ENCODE data around the gene PRKCI.
"Not testable (repeated sequence)": the region's sequence is repeated elsewhere in the genome, so short reads cannot be mapped to it uniquely, and the experiment has no call there.

The PRKCI gene

DNA sequence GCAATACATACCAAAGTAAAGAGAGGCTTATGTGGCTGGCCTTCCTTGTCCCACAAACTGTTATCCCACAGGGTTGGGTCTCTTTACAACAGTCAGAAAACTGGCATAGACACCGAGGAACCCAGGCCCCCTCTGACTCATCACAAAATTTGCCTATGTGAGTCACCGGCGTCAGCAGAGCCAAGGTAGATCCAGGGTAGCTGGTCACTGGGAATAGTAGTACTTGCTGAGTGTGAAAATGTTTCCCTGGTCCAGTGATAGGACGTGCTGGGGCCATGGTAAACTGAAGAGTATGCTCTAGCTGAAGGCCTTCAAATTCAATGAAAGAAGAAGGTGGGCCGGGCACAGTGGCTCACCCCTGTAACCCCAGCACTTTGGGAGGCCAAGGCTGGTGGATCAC, 108.1 kb downstream of the PRKCI start:
- no peak overlapping the region for H3K4me3 ChIP-seq (ENCODE audit: low read depth, low read length)
- in situ Hi-C loops (cut with HindIII; ENCODE audit: low sequenced_read_pairs) = no loop called here
- TF ChIP-seq, protein P1, sequence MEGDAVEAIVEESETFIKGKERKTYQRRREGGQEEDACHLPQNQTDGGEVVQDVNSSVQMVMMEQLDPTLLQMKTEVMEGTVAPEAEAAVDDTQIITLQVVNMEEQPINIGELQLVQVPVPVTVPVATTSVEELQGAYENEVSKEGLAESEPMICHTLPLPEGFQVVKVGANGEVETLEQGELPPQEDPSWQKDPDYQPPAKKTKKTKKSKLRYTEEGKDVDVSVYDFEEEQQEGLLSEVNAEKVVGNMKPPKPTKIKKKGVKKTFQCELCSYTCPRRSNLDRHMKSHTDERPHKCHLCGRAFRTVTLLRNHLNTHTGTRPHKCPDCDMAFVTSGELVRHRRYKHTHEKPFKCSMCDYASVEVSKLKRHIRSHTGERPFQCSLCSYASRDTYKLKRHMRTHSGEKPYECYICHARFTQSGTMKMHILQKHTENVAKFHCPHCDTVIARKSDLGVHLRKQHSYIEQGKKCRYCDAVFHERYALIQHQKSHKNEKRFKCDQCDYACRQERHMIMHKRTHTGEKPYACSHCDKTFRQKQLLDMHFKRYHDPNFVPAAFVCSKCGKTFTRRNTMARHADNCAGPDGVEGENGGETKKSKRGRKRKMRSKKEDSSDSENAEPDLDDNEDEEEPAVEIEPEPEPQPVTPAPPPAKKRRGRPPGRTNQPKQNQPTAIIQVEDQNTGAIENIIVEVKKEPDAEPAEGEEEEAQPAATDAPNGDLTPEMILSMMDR (IDR thresholded peaks at IDR 0.05; ENCODE audit: low read depth, low read length, missing control alignments) = no peak
- peak; percentile 65 for DNase-seq (ENCODE audit: low read depth)

DNA sequence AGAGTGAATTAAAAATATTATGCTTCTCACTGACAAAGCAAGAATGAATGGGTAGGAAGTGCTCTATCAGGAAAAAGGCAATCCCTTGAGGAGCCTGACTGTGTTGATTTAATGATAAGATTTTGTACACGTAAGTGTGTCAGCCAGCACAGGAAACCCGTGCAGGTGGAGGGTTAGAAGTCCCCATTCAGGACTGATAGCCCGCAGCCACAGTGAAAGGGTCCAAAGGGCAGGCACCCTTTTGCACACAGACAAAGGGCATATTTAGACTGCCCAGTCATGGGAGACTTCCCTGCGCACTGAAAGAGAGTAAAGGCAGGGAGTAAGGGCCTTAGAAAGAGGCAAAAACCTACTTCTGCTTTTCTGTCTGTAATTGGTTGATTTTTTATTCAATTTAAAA, 108.9 kb downstream of the PRKCI start:
- no peak overlapping the region for H3K4me3 ChIP-seq (ENCODE audit: low read depth, low read length)
- in situ Hi-C loops (cut with HindIII; ENCODE audit: low sequenced_read_pairs) = no loop called here
- TF ChIP-seq, protein P1 (IDR thresholded peaks at IDR 0.05; ENCODE audit: low read depth, low read length, missing control alignments) = no peak
- DNase-seq (ENCODE audit: low read depth) = no peak

DNA sequence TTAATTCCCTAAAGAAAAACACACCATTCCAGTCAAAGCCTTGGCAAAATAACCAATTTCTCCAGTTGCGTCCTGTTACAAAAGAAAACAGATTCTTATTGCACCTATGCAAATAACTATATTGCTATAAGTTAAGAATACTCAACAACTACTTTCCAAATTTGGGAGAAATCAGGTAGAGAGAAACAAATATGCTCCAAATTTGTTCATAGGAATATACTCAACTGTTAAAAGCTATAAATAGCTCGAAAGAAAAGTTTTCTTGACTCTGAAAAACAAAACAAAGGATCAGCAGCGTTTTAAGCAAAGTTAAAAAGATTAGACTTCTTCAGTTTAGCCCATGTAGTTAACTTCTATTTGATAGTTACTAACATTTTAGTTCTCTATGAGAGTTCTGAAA, 115.2 kb downstream of the PRKCI start:
- TF ChIP-seq, protein P1 (IDR thresholded peaks at IDR 0.05; ENCODE audit: low read depth, low read length, missing control alignments) = no peak
- in situ Hi-C loops (cut with HindIII; ENCODE audit: low sequenced_read_pairs) = loop anchor here (5.0 kb wide), 1 partner anchor 50 kb away; no protein-coding TSS in a partner anchor
- no peak overlapping the region for H3K4me3 ChIP-seq (ENCODE audit: low read depth, low read length)
- no peak for DNase-seq (ENCODE audit: low read depth)

DNA sequence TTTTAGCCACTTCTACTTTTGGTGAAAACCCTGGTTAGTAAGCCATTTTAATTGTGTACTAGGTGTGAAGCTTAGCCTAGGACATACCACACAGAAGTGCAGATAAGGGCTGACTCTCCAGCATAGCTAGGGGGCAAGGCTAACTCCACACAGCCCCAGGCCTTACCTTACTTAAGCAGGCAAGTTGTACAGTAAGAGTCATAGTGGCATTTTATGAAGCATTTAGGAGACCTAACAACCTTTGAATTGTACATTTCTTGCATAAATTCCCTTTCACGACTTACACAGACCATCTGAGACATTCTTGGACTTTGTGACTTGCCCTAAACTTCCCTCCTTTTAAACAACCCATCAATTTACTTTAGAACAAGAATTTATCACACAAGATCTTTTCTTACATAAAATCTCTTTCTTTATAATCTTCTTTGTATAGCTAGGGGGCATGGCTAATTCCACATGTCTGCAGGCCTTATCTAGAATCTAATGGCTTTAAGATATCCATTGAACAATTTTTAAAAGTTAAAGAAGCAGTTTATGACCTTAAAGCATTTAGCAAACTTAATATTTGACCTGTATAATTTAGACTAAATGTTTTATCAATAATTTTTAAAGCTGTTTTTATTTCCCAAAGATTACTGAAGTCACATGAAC, 116.6 kb downstream of the PRKCI start:
- DNase-seq (ENCODE audit: low read depth) = no peak
- TF ChIP-seq, protein P1 (IDR thresholded peaks at IDR 0.05; ENCODE audit: low read depth, low read length, missing control alignments) = no peak
- H3K4me3 ChIP-seq (ENCODE audit: low read depth, low read length) = no peak overlapping the region
- in situ Hi-C loops (cut with HindIII; ENCODE audit: low sequenced_read_pairs) = loop anchor here (5.0 kb wide), 1 partner anchor 48 kb away; no protein-coding TSS in a partner anchor

DNA sequence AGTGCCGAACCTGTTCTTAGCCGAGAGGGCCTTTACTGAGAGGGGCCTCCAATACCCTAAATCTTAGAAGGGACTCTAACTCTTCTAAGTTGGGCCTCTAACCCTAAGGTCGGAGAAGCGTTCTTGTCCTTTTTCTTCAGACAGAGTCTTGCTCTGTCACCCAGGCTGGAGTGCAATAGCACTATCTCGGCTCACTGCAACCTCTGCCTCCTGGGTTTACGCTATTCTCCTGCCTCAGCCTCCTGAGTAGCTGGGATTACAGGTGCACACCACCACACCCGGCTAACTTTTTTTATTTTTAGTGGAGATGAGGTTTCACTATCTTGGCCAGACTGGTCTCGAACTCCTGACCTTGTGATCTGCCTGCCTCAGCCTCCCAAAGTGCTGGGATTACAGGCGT, 120.0 kb downstream of the PRKCI start:
- H3K4me3 ChIP-seq (ENCODE audit: low read depth, low read length); in situ Hi-C loops (cut with HindIII; ENCODE audit: low sequenced_read_pairs); DNase-seq (ENCODE audit: low read depth): not testable (repeated sequence)

DNA sequence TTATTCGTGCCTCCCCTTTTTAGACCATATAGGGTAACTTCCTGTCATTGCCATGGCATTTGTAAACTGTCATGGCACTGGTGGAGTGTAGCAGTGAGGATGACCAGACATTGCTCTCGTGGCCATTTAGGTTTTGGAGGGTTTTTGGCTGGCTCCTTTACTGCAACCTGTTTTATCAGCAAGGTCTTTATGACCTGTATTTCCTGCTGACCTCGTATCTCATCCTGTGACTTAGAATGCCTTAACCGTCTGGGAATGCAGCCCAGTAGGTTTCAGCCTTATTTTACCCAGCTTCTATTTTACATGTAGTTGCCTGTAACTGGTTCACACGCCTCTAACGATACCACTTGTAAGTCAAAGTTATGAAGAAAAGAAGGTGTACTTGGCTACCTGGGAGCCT, 121.6 kb downstream of the PRKCI start:
- in situ Hi-C loops (cut with HindIII; ENCODE audit: low sequenced_read_pairs); DNase-seq (ENCODE audit: low read depth); H3K4me3 ChIP-seq (ENCODE audit: low read depth, low read length): not testable (repeated sequence)

DNA sequence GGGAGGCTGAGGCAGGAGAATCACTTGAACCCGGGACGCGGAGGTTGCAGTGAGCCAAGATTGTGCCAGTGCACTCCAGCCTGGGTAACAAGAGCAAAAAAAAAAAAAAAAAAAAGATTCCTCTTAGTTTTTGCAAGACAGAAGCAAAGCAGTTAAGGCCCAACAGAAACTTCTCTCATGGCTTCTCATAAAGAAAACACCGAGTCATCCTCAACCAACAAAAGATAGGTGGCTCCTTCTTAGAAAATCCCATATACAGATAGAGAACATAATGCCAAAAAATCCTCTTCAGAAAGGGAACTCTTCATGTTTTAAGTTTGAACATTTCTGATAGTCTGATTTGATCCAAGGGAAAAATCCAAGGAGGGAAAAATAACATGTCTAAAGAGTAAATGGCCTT, 122.7 kb downstream of the PRKCI start:
- no peak for DNase-seq (ENCODE audit: low read depth)
- TF ChIP-seq, protein P1 (IDR thresholded peaks at IDR 0.05; ENCODE audit: low read depth, low read length, missing control alignments) = no peak
- no peak overlapping the region for H3K4me3 ChIP-seq (ENCODE audit: low read depth, low read length)
- in situ Hi-C loops (cut with HindIII; ENCODE audit: low sequenced_read_pairs) = no loop called here
